ENCODE results near the gene OTOP2. TPM values are rescaled to one million over a fixed set of nuclear protein-coding genes. Genes with fewer than 3 reads are reported as not detected.

The OTOP2 gene
- total and polyA plus RNA-seq, 10 of the 15 experiments (the other 5 are each of a cell fraction or from before 2014, with no cell fraction given) = not detected

- WGBS (ENCODE audit: insufficient coverage, insufficient replicate concordance, low lambda C conversion rate, missing lambda C conversion rate) = 21% methylated on average over 19 of the region's 19 CpGs
- in situ Hi-C loops (cut with MboI) (no loop called here), intact Hi-C loops (cut with micrococcal nuclease; ENCODE audit: unreplicated experiment) (no loop called here)
- no peak overlapping the region; the same call in 1 of the 2 replicates for H2AFZ ChIP-seq (ENCODE audit: control insufficient read depth, low read depth, low read length)
- TF ChIP-seq IKZF1 (conservative IDR thresholded peaks at IDR 0.05) (no peak), RUNX3 (IDR thresholded peaks at IDR 0.05; ENCODE audit: low read length) (no peak), HDAC6 (IDR thresholded peaks at IDR 0.05; ENCODE audit: unreplicated experiment) (no peak), SUPT20H (IDR thresholded peaks at IDR 0.05; ENCODE audit: borderline replicate concordance, control insufficient read depth, low read depth, low read length) (no peak), NRF1 (conservative IDR thresholded peaks at IDR 0.05; ENCODE audit: low read depth, low read length) (no peak)
- CTCF ChIA-PET = interaction anchor here (0.9 to 1.3 kb wide), 2 partner anchors 13 to 80 kb away, joined by 3 to 4 read pairs; no protein-coding TSS in a partner anchor
- H3K4me3 ChIP-seq = no peak overlapping the region
- ATAC-seq (no peak), DNase-seq (ENCODE audit: low read depth, low spot score) (no peak), FAIRE-seq (no peak)
- no peaks in the 10 kb centered on the region for H3K36me3 ChIP-seq (ENCODE audit: control insufficient read depth in 2 of 2, insufficient read depth in 2 of 2, low read length in 1 of 2)
- no peak overlapping the region for H3K4me2 ChIP-seq (ENCODE audit: control insufficient read depth, insufficient read depth)
- no peaks in the 10 kb centered on the region for H4K20me1 ChIP-seq (ENCODE audit: control insufficient read depth, insufficient read depth)
- RAD21 ChIA-PET (ENCODE audit: unreplicated experiment) = no interaction called here
- peaks cover 3% of the 10 kb centered on the region; the same call in 1 of the 2 replicates for H3K4me1 ChIP-seq (ENCODE audit: control insufficient read depth, insufficient read depth, low read length)
- peaks cover 2% of the 10 kb centered on the region; the same call in 1 of the 2 replicates for H3K79me2 ChIP-seq (ENCODE audit: control insufficient read depth, insufficient read depth, low read length)
- no TSS peak for BruUV-seq (replicated peaks)
- H3K9me3 ChIP-seq (replicated peaks; ENCODE audit: control insufficient read depth, insufficient read depth, low read length) = no peaks in the 10 kb centered on the region
- no peak overlapping the region for H3K9ac ChIP-seq (ENCODE audit: control insufficient read depth, insufficient read depth, low read length)
- POLR2A ChIA-PET = interaction anchor here (0.6 to 0.7 kb wide), 2 partner anchors 10 to 159 kb away, joined by 3 read pairs; no protein-coding TSS in a partner anchor
- H3K27ac ChIP-seq (ENCODE audit: control insufficient read depth, insufficient read depth) = no peak overlapping the region
- no peaks in the 10 kb centered on the region for H3K27me3 ChIP-seq (replicated peaks in 1 of 2; ENCODE audit: control insufficient read depth in 2 of 2, insufficient read depth in 2 of 2, low read length in 1 of 2)
- SMC1A ChIA-PET (ENCODE audit: uncharacterized antibody, unreplicated experiment) = no interaction called here
Observed at GRCh38 chr17:74877592-74878548, 46.2 kb upstream of the OTOP2 start.

GRCh38 chr17:74878658-74879057 lies 45.4 kb upstream of the OTOP2 start:
- WGBS (ENCODE audit: insufficient coverage, insufficient replicate concordance, low lambda C conversion rate, missing lambda C conversion rate) = 15% methylated on average over 2 of the region's 2 CpGs
- no peak for DNase-seq (ENCODE audit: low read depth, low spot score)
- BruUV-seq (replicated peaks) = no TSS peak
- H3K27me3 ChIP-seq (replicated peaks in 1 of 2; ENCODE audit: control insufficient read depth in 2 of 2, insufficient read depth in 2 of 2, low read length in 1 of 2) = no peaks in the 10 kb centered on the region
- intact Hi-C loops (cut with micrococcal nuclease; ENCODE audit: unreplicated experiment) = no loop called here
- H2AFZ ChIP-seq (ENCODE audit: control insufficient read depth, low read depth, low read length) = no peak overlapping the region
- in situ Hi-C loops (cut with MboI) = no loop called here
- no peak overlapping the region for H3K27ac ChIP-seq (ENCODE audit: control insufficient read depth, insufficient read depth)
- ChIA-PET CTCF (interaction anchor here (0.9 to 1.3 kb wide), 2 partner anchors 13 to 79 kb away, joined by 3 to 4 read pairs; no protein-coding TSS in a partner anchor), SMC1A (ENCODE audit: uncharacterized antibody, unreplicated experiment) (interaction anchor here (0.7 kb wide), 1 partner anchor 851 kb away, joined by 3 read pairs; no protein-coding TSS in a partner anchor), POLR2A (no interaction called here), RAD21 (ENCODE audit: unreplicated experiment) (no interaction called here)
- no peaks in the 10 kb centered on the region for H3K36me3 ChIP-seq (ENCODE audit: control insufficient read depth in 2 of 2, insufficient read depth in 2 of 2, low read length in 1 of 2)
- ATAC-seq = no peak
- H3K9me3 ChIP-seq (replicated peaks; ENCODE audit: control insufficient read depth, insufficient read depth, low read length) = no peaks in the 10 kb centered on the region
- no peak overlapping the region for H3K4me3 ChIP-seq
- H4K20me1 ChIP-seq (ENCODE audit: control insufficient read depth, insufficient read depth) = no peaks in the 10 kb centered on the region
- no peak overlapping the region for H3K9ac ChIP-seq (ENCODE audit: control insufficient read depth, insufficient read depth, low read length)
- H3K4me1 ChIP-seq (ENCODE audit: control insufficient read depth, insufficient read depth, low read length) = peaks cover 3% of the 10 kb centered on the region; the same call in 1 of the 2 replicates
- H3K79me2 ChIP-seq (ENCODE audit: control insufficient read depth, insufficient read depth, low read length) = peaks cover 2% of the 10 kb centered on the region; the same call in 1 of the 2 replicates
- H3K4me2 ChIP-seq (ENCODE audit: control insufficient read depth, insufficient read depth) = no peak overlapping the region
- no peak for FAIRE-seq
- no peak for TF ChIP-seq RFX5 (IDR thresholded peaks at IDR 0.05; ENCODE audit: low read depth, low read length)
- TF ChIP-seq TARDBP (IDR thresholded peaks at IDR 0.05; ENCODE audit: borderline replicate concordance) = no peak
- TF ChIP-seq ETV6 (conservative IDR thresholded peaks at IDR 0.05 in 1 of 2, IDR thresholded peaks at IDR 0.05 in 1 of 2; ENCODE audit: borderline replicate concordance in 1 of 2, low read depth in 1 of 2) = no peak
- TF ChIP-seq STAT1 (conservative IDR thresholded peaks at IDR 0.05) = no peak
- TF ChIP-seq NRF1 (conservative IDR thresholded peaks at IDR 0.05; ENCODE audit: low read depth, low read length) = no peak
- no peak for TF ChIP-seq ATF7 (IDR thresholded peaks at IDR 0.05; ENCODE audit: low read depth)
- no peak for TF ChIP-seq DPF2 (IDR thresholded peaks at IDR 0.05)
- no peak for TF ChIP-seq CREB1 (IDR thresholded peaks at IDR 0.05; ENCODE audit: low read depth)
- no peak for TF ChIP-seq SRF (IDR thresholded peaks at IDR 0.05; ENCODE audit: low read depth in 2 of 2, low read length in 2 of 2)
- TF ChIP-seq CEBPB (IDR thresholded peaks at IDR 0.05; ENCODE audit: borderline replicate concordance in 1 of 2, low read depth in 2 of 2, low read length in 2 of 2) = no peak
- TF ChIP-seq POLR2A (IDR thresholded peaks at IDR 0.05; ENCODE audit: low read depth, low read length) = no peak

Data from GM12878 (cell line).